HG03378 (cell line): ENCODE measurements around the gene ITLN2.
"Not testable (repeated sequence)": the region's sequence is repeated elsewhere in the genome, so short reads cannot be mapped to it uniquely, and the experiment has no call there.

ENCODE experiments used
- ATAC-seq: cut with Tn5 transposase; IDR thresholded peaks from one replicate; pipeline ENCODE4 v1.9.1; 2021; ENCODE audit warnings: mild to moderate bottlenecking, moderate library complexity; ENCODE audit not compliant: unreplicated experiment

Gene ITLN2

DNA sequence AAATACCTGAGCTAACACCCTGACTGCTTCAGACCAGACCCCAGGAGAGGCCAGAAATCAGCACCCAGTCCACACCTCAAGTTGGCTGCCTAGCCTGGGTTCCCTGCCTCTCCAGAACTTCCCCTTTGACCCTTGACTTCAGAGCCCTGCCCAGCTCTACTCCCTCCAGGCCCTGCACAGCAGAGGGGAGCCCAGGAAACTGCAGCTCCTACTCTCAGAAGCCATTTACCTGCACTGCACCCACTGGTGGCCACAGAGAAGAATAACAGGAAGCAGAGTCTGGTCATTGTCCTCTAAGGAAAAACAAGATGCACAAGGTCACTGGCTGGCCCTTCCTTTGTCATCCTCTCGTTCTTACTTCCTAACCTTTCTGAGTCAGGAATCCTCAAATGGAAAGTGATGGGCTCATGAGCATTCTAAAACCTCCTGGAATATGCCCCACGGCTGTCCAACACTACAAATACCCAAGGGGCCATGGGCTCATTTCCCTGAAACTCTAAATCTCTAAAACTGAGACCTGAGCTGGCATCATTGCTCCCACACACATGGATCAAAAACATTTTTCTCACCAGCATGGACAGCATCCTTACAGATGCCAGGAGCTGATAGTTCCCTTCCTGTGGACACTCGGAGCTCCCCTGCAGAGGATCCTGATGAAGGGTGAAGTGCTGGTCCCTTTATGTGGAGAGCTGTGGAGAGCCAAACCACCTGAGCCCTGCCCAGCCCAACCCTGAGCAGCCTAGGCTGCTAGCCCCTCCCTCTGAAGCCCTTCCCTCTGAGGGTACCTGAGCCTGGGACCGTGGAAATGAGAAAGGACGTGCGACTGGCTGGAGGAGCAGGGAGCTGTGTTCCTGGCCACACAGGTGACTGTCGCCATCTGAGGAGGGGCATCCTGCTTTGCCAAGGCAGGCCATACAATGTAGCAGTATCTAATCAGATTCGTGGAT is at the start of gene ITLN2:
Gene ITLN2, minus strand, starts transcription at position 652 of the 947 bp plus-strand sequence. Its CDS starts 68 bp downstream, at position 584.
- ATAC-seq = no peak

GRCh38 chr1:161001525-161001924 is 46.9 kb upstream of the ITLN2 start:
- ATAC-seq = no peak

- ATAC-seq = no peak
These were observed 46.3 kb upstream of the ITLN2 start for GRCh38 chr1:161000736-161001480.

DNA sequence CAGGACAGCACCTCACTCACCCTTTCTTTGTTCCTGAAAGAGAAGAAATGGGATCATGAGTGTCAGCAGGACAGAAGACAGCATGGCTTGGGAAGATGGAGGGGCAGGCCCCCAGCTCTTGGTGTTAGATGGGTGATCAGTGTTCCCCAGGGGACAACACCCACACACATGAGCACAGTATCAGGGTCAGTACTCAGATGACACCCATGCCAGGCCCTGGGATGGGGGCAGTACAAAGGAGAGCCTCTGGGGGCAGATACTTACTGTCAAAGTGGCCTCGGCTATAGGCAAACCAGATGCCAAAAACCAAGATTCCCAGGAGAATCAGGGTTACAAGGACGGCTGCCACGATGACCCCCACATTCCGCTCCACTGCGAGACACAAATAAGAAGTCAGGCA is 44.8 kb upstream of the ITLN2 start:
- no peak for ATAC-seq

DNA sequence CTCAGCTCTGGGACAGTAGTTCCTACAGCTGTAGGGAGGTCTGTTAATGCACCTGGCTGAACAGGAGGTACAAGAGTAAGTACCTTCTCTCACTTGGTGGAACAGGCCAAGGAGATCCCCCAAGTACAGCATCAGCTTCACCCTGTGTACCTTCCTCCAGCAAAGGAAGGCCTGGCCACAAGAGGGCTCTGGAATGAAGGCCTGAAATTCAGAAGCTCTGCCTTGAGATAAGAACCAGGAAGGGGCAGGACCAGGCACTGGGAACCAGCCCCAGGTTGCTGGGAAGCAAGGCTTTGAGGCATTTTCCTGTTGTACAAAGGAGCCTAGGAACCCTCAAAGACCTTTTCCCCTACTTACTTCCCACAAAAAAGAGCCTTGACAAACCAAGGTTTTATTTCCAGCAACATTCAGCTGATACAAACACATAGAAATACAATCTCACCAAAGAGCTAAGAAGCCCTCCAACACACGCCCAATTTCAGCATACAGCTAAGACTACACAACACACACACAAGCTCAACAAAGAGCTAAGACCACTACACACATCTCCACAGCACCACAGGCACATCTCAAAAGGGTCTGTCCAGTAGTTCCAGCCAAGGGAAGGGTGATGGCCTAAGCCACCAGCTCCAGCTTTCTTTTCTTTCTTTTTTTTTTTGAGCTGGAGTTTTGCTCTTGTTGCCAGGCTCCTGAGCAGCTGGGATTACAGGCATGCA is 42.9 kb upstream of the ITLN2 start:
- ATAC-seq = no peak

- no peak for ATAC-seq
These were observed 41.6 kb upstream of the ITLN2 start for GRCh38 chr1:160996178-160996577.

DNA sequence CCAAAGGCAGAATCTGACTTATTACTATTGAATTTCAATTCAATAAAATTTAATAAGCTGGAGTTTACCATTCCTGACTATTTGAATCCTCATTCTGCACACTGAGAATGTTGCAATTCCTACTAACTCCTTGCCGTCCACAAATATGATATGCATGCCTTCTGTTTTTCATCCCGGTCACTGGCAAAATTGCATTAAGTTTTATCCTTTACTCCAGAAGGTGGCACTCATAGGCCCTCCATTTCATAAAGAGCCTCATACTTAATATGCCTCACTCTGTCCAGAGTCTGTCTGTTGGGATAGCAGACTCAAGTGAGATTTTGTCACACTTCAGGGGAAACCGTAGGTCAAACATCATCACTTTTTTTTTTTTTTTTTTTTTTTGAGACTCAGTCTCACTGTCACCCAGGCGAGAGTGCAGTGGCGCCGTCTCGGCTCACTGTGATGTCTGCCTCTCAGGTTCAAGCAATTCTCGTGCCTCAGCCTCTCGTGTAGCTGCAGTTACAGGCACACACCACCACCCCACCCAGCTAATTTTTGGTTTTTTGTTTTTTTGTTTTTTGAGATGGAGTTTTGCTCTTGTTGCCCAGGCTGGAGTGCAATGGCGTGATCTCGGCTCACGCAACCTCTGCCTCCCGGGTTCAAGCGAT is 39.1 kb upstream of the ITLN2 start:
- no peak for ATAC-seq

GRCh38 chr1:160992036-160992435 is 37.4 kb upstream of the ITLN2 start:
- ATAC-seq = not testable (repeated sequence)

- no peak for ATAC-seq
These were observed 32.9 kb upstream of the ITLN2 start for GRCh38 chr1:160987359-160988050.

- ATAC-seq = no peak
These were observed 31.1 kb upstream of the ITLN2 start for GRCh38 chr1:160985723-160986122.

GRCh38 chr1:160981584-160982411 is 27.2 kb upstream of the ITLN2 start:
- ATAC-seq = no peak

- ATAC-seq = no peak
These were observed 24.7 kb upstream of the ITLN2 start for GRCh38 chr1:160979286-160979685.

GRCh38 chr1:160978510-160978927 is 23.9 kb upstream of the ITLN2 start:
- no peak for ATAC-seq

DNA sequence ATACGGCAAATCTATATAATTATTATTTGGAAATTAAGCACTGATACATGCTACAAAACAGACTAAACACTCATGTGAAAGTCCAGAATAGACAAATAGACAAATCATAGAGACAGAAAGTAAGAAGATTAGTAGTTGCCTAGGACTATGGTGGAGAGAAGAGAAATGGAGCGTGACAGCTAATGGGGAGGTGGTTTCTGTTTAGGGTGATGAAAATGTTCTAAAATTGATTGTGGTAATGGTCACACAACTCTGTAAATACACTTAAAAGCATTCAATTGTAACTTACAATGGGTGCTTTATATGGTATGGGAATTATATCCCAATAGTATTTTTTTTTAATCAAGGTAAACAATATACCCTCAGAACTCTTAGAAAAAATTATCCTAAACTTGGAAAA is 20.4 kb upstream of the ITLN2 start:
- ATAC-seq = no peak

DNA sequence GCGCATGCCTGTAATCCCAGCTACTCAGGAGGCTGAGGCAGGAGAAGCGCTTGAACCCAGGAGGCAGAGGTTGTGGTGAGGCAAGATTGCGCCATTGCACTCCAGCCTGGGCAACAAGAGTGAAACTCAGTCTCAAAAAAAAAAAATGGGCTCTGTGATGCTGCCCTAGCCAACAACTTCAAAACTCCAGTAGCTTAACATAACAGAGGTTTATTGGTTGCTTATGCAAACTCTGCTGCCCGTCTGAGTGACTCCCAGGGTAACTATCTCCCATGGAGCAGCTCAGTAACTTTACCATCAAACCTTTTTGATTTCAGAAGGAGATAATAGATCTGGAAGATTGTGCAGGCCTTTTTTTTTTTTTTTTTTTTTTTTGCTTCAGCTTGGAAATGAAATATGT is 18.9 kb upstream of the ITLN2 start:
- ATAC-seq = no peak

DNA sequence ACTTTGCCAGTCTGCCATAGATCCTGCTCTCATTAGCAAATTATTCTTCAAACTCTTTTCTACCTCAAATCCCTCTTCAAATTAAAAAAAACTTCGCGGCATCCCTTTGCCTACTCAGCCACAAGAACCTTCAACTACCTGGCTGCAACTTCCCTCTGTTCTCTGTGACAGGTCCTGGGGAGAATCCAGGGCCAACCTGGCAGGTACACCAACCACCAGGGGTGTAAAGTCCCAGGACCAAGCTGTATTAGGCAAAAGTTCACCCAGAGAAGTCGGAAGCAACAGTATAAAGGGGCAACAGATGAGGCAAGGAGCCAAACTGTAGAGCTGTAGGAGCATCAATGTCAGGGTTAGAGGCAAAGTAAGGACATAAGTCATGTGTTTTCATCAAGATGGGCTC is 18.3 kb upstream of the ITLN2 start:
- no peak for ATAC-seq

DNA sequence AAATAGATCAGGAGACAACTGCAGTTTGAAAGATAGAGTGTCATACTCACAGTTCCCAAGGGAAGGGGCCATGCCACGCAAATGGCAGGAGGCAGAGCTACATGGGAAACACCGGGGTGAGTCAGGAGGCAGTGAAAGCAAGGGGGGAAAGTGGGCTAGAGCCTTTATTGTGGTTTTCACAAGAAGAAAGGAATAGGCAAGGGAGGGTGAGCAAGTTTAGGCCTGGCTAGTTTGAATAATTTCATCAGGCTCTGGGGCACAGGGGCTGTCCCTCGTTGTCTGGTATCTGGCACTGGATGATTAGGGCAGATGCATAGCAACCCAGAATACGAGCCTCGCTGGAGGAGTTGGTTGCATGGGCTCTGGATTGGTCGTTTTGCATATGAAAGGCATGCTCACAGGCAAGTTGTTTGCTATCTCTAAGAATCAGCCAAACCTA is 17.0 kb upstream of the ITLN2 start:
- no peak for ATAC-seq

DNA sequence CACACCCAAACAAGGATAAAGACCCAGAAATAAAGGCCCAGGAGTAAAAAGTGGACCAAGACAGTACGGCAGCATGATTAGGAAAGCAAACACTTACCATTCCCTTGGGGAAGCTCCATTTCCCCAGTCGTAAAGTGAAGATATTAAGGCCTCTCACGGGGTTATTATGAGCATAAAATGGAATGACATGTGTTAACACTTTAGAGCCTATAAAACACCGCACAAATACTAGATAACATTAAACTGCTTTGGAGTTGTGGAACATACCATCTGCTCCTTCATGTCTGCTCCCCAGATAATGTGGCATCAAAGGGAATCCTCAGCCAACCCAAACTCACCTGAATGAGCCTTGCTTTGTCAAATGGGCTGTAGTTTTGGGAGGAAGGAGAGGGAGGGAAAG is 8.9 kb upstream of the ITLN2 start:
- no peak for ATAC-seq

DNA sequence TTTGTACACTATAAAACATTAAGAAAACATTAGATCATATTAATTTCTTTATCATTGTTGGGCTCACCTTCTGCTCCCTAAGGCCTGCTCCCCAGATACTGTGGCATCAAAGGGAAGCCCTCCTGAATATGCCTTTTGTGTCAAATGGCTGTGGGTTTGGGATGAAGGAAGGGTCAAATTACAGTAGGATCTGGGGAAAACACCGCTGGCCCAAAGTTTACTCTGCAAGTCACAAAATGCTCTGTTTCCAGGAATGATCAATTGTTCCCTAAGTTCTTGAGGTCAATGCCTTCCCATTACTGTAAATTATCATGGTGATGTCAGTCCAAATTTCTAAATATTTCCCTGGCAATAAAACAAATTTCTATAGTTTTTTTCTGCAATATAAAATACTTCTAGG is 6.8 kb upstream of the ITLN2 start:
- ATAC-seq = no peak
